Measurements from ENCODE around the gene CCP110.

Gene CCP110

GRCh38 chr16:19523559-19524355, at the start of gene CCP110:
CCP110 (plus strand) TSS chr16:19523942; CDS start chr16:19527882, 3,940 bp downstream.
- in situ Hi-C loops (cut with HindIII; ENCODE audit: low sequenced_read_pairs), result loop anchor here (25.0 kb wide), 1 partner anchor 136 kb away; no protein-coding TSS in a partner anchor

DNA sequence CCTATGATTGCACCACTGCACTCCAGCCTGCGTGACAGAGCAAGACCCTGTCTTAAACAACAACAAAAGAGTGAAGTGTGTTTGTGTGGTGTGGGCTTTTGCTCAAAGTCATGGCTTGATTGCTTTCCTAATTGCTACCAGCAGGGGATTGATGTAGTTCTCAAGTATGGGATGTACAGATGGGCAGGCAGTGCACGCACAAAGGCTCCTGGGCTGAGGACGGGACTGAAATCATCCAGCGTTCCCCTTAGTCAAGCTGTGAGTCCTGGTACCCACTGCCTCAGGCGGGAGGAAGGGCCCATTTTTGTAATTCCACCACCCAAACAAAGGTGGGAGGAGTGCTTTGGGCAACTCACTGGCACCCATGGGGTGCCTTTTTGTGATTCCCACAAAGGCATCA, 49.1 kb upstream of the CCP110 start:
- in situ Hi-C loops (cut with HindIII; ENCODE audit: low sequenced_read_pairs), result no loop called here

DNA sequence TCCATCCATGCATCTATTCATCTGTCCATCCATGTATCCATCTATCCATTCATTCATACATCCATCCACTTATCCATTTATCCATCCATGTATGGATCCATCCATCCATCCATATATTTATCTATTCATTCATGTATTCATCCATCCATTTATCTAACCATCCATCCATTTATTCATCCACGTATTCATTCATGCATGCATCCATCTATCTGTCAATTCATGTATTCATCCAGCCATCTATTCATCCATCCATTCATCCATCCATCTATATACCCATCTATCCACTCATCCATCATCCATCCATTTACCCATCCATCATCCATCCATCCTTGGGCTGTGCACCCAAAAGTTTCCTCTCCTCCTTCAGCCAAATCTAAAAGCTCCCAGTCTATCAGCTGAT, 45.2 kb upstream of the CCP110 start:
- in situ Hi-C loops (cut with HindIII; ENCODE audit: low sequenced_read_pairs), result no loop called here

- in situ Hi-C loops (cut with HindIII; ENCODE audit: low sequenced_read_pairs), result no loop called here
These were observed 44.4 kb upstream of the CCP110 start for GRCh38 chr16:19479302-19479721.

- in situ Hi-C loops (cut with HindIII; ENCODE audit: low sequenced_read_pairs), result no loop called here
These were observed 42.4 kb upstream of the CCP110 start for GRCh38 chr16:19481296-19481695.

GRCh38 chr16:19481769-19482168, 42.0 kb upstream of the CCP110 start:
- in situ Hi-C loops (cut with HindIII; ENCODE audit: low sequenced_read_pairs), result no loop called here

DNA sequence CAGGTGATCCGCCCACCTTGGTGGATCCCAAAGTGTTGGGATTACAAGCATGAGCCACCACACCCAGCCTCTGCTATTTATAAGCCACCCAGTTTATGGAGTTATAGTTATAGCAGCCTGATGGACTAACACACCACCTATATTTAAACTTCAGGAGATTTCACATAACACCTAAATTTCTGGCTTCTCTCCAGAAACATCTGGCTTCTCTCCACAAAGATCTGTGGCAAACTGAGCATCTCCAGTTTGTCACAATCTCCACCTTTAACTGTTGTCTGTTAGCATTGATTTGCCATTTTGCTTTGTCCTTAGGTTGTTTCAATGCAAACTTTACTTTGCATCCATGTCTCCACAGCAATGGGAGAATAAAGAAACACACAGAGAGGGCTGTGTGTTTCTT, 41.5 kb upstream of the CCP110 start:
- in situ Hi-C loops (cut with HindIII; ENCODE audit: low sequenced_read_pairs), result no loop called here

DNA sequence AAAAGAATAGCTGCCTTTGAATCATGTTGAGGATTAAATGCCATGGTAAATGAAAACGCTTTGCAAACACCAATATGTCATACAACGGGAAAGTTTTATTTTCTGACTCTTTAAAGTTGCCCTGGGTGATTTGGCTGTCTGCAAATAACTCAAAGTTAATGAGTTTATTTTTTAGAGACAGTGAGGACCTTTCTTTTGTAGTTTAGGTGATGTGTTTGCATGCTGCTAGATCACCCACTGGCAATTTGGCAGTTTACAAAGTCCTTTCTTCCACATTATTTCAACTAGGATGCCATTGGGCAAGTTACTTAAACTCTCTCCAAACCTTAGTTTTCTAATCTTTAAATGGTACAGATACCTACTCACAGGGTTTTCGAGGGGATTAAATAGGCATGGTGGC, 39.6 kb upstream of the CCP110 start:
- in situ Hi-C loops (cut with HindIII; ENCODE audit: low sequenced_read_pairs), result no loop called here

GRCh38 chr16:19485611-19486010, 38.1 kb upstream of the CCP110 start:
- in situ Hi-C loops (cut with HindIII; ENCODE audit: low sequenced_read_pairs), result no loop called here

- in situ Hi-C loops (cut with HindIII; ENCODE audit: low sequenced_read_pairs), result no loop called here
These were observed 37.7 kb upstream of the CCP110 start for GRCh38 chr16:19486051-19486450.

DNA sequence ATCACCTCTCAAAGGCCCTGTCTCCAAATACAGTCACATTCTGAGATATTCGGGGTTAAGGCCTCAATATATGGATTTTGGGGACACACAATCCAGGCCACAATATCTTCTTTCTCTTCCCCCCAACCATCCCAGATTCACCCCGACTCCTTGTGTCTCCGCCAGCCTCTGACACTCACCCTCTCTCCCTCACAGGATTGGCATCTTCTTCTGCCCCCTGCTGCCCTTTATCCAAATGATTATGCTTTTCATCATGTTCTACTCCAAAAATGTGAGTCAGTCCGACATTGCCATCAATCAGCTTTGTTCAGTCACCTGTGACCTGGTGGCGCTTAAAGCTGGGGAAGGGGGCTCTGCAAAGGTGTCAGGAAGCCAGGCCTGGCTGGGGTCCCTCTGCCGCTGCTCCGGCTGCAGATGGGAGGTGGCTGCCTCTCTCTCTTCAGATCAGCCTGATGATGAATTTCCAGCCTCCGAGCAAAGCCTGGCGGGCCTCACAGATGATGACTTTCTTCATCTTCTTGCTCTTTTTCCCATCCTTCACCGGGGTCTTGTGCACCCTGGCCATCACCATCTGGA, 36.9 kb upstream of the CCP110 start:
- in situ Hi-C loops (cut with HindIII; ENCODE audit: low sequenced_read_pairs), result no loop called here

GRCh38 chr16:19488213-19488640, 35.5 kb upstream of the CCP110 start:
- in situ Hi-C loops (cut with HindIII; ENCODE audit: low sequenced_read_pairs), result no loop called here

- in situ Hi-C loops (cut with HindIII; ENCODE audit: low sequenced_read_pairs), result no loop called here
These were observed 33.1 kb upstream of the CCP110 start for GRCh38 chr16:19490619-19491018.

DNA sequence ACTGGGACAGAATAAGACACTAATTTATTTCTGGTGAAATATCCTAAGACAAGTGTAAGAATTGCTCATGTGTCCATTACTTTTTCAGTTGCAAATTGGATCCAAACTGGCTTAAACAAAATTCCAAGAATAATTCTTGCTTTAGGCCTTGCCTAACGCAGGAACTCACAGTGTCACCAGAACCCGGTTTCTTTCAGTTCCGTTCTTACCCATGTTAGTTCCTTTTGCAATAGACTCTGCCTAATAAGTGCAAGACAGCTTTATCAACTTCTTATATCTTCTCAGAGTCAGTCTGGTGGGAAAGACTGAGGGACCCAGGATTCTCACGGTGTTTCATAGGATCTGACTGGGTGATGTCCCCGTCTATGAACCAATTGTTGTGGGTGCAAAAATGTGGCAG, 26.6 kb upstream of the CCP110 start:
- in situ Hi-C loops (cut with HindIII; ENCODE audit: low sequenced_read_pairs), result no loop called here

- in situ Hi-C loops (cut with HindIII; ENCODE audit: low sequenced_read_pairs), result no loop called here
These were observed 24.7 kb upstream of the CCP110 start for GRCh38 chr16:19499006-19499405.

DNA sequence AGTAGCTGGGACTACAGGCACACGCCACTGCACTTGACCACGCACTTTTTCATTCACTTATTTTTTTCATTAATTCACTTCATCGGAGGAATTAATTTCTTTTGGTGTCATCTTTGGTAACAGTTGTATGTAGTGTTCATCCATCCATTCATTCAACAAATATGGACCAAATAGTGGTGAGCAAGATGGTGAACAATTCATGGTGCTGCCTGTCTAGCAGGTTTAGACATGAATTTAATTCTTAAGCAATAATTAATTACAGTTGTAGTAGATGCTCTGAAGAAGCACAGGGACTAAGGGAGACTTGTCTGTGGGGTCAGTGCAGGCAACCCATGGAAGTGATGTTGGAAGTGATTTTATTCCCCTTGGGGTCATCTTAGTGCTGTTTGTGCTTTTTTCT, 24.3 kb upstream of the CCP110 start:
- in situ Hi-C loops (cut with HindIII; ENCODE audit: low sequenced_read_pairs), result no loop called here

DNA sequence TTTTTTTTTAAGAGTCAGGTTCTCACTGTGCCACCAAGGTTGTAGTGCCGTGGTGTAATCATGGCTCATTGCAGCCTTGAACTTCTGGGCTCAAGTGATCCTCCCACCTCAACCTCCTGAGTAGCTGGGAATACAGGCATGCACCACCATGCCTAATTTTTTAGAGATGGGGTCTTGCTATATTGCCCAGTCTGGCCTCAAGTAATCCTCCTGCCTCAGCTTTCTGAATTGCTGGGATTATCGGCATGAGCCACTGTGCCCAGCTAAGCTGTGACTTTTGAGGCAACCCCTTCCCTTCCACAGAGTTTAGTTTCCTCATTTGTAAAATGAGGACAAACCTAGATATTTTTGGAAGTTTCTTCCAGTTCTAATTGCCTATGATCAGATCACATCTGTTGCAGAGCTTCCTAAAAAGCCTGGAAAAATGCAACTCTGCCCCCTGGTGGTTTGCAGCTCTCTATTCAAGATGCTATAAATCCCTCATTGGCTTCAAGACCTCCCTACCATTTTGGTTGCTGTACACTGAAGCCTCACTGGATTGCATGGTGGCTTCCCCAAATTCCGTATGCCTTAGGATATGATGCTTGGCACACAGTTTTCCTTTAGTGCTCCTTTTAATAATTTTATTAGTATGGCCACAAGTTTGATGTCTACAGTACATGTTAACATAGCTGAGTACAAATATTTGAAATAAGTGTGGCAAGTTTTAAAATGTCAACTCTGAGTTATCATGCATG, 21.2 kb upstream of the CCP110 start:
- in situ Hi-C loops (cut with HindIII; ENCODE audit: low sequenced_read_pairs), result loop anchor here (25.0 kb wide), 1 partner anchor 115 kb away; no protein-coding TSS in a partner anchor

DNA sequence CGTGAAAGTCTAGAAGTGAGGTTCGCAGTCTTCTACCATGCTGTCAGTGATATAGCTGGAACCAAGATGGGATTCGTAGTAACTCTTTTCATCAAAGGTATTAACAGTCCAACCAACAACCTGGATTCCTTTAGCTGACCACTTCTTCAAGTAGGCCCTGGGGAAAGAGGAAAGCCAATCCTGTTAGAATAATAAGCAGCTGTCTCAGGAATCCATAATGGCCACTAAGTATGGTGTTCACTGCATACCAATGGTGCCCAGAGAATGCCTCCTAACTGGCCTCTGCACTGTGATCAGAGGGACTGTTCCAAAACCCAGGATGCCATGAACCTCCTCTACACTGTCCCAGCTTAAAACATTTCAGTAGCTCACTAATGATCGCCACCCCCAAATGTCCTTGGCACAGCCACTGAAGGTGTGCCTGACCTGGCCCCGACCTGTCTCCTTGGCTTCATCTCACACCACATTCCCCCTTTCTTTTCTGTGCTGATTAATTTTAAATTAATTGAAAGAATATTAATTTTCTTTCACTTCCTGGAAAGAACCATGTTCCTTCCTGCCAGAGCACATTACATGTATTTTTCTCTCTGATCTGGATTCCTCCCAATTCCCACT, 20.2 kb upstream of the CCP110 start:
- in situ Hi-C loops (cut with HindIII; ENCODE audit: low sequenced_read_pairs), result loop anchor here (25.0 kb wide), 1 partner anchor 116 kb away; no protein-coding TSS in a partner anchor

GRCh38 chr16:19505600-19506303, 18.0 kb upstream of the CCP110 start:
- in situ Hi-C loops (cut with HindIII; ENCODE audit: low sequenced_read_pairs), result loop anchor here (25.0 kb wide), 1 partner anchor 118 kb away; no protein-coding TSS in a partner anchor

GRCh38 chr16:19506965-19507364, 16.8 kb upstream of the CCP110 start:
- in situ Hi-C loops (cut with HindIII; ENCODE audit: low sequenced_read_pairs), result loop anchor here (25.0 kb wide), 1 partner anchor 120 kb away; no protein-coding TSS in a partner anchor

Measured in DLD1 (cell line).